SH-SY5Y (cell line): ENCODE results near the gene IFNB1.
A peak's percentile ranks its signal among the peaks of the same experiment; 100 is the strongest.

Source experiments
- GATA2 ChIP-seq: IDR thresholded peaks from 2 replicates; pipeline ENCODE4 v1.6.1; 2011; ENCODE audit warnings: mild to moderate bottlenecking, low read depth, low read length
- GATA3 ChIP-seq: IDR thresholded peaks from 2 replicates; pipeline ENCODE4 v1.6.1; 2011; ENCODE audit warnings: low read depth, mild to moderate bottlenecking, low read length, moderate library complexity

The IFNB1 gene

GRCh38 chr9:21084242-21084850, 6.6 kb upstream of the IFNB1 start:
- TF ChIP-seq GATA3 (no peak), GATA2 (no peak)

- TF ChIP-seq GATA3 (no peak), GATA2 (no peak)
Observed at GRCh38 chr9:21082671-21083070, 4.9 kb upstream of the IFNB1 start.

- TF ChIP-seq GATA2, result no peak
- no peak for TF ChIP-seq GATA3
Observed at GRCh38 chr9:21081999-21082398, 4.3 kb upstream of the IFNB1 start.

DNA sequence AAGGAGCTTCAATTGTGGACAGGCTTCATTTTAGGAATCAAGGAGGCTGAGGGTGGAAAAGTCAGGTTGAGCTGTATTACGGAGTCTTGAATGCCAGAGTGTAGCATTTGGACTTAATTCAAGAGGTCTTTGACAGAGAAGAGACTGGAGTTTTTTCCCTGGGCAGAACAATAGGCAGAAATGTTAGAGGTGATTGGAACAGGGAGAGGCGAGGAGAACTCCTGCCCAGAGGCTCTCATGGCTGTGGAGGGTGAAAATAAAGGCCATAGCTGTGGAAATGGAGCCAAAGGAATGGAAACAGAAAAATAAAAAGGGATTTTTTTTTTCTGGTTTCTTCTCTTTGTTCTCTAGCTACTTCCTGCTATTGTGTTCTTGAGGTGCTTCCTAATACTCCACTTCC, 3.7 kb upstream of the IFNB1 start:
- TF ChIP-seq GATA3, result no peak
- no peak for TF ChIP-seq GATA2

DNA sequence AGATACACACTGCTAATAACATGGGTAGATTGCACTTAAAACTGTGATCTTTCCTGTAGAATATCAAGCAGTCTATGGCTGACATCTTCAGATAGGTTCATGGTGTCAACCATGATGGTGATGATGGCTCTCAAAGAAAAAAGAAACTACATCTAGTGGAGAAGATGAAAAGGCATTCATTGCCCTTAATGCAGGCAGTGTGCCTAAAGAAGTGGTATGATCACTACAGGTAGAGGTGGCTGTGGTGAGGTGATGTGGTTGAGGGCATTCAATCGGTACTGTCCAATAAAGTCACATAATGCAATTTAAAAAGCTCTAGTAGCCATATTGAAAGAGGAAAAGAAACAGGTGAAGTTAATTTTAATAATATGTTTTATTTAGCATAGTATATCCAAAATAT, 3.1 kb upstream of the IFNB1 start:
- no peak for TF ChIP-seq GATA2
- no peak for TF ChIP-seq GATA3

DNA sequence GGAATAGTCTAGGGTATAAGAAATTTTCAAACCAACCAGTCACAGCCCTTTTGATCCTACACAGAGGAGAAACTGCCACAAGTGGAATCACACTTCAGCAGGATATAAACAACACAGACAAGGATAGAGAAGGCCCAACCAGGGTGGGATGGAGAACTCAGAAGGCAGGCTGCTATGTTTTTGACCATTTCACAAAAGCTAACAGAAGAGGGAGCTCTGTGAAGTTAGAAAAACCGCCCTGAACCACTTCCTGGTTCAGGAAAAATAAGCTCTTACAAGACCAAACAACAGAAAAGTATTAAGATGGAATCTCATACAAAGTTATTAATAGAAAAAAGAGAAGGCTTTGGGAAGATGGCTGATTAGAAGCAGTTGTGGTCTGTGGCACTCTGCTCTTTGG, 960 bp upstream of the IFNB1 start:
- TF ChIP-seq GATA3 (no peak), GATA2 (no peak)

DNA sequence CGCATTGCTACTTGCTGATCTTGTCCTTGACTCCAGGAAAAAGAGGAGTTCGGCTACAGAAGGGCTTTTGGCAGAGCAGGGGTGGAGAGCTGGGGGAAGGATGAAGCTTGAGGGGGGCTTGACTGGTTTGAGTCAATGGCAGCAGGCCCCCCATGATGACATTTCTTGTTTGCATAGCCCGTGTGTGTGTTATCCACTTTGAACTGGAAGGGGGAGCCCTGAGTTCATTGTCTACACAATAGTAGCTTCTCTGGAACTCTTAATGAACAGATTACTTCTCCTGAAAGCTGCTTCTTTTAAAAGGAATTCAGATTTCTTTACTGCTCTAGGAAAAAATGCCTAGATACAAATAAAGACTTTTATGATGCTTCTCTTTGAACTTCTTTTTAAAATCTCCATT, 2.3 kb downstream of the IFNB1 start:
- TF ChIP-seq GATA3, result no peak
- no peak for TF ChIP-seq GATA2

DNA sequence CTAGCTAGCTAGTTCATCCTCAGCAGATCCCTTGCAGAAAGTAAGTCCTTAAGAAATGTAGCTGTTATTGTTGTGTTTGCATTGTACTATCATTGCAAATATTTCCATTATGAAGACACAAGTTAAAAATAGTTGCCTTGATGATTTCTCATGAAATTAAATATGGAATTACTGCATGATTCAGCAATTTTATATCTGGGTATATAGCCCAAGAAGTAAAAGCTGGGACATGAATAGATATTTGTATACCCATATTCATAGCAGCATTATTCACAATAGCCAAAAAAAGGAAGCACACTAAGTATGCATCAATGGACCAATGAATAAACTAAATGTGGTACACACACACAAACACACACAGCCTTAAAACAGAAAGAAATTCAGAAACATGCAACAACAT, 6.8 kb downstream of the IFNB1 start:
- TF ChIP-seq GATA3, result no peak
- no peak for TF ChIP-seq GATA2

DNA sequence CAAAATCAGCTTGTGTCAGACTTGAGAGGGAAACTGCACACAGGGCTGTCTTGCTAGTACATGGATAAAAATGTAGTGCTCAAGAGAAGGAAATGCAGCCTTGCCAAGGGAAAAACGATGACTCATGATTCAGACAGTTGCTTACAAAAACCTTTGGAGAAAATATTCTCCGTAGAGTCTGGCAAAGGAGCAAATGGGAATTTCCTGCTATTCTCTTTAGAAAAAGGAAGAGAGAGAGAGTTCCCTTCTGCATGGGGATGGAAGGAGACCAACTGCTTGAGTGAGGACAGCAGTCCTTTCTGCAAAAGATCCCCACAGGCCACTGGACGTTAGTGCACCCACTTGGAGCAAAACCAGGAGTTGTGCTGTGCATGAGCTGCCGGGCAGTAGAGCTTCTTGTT, 7.6 kb downstream of the IFNB1 start:
- TF ChIP-seq GATA3, result no peak
- TF ChIP-seq GATA2, result no peak

GRCh38 chr9:21060919-21061561, 16.7 kb downstream of the IFNB1 start:
- TF ChIP-seq GATA3, result no peak
- TF ChIP-seq GATA2, result no peak

GRCh38 chr9:21056931-21057330, 20.8 kb downstream of the IFNB1 start:
- TF ChIP-seq GATA3 (no peak), GATA2 (no peak)

GRCh38 chr9:21053851-21054250, 23.9 kb downstream of the IFNB1 start:
- TF ChIP-seq GATA2 (no peak), GATA3 (no peak)

DNA sequence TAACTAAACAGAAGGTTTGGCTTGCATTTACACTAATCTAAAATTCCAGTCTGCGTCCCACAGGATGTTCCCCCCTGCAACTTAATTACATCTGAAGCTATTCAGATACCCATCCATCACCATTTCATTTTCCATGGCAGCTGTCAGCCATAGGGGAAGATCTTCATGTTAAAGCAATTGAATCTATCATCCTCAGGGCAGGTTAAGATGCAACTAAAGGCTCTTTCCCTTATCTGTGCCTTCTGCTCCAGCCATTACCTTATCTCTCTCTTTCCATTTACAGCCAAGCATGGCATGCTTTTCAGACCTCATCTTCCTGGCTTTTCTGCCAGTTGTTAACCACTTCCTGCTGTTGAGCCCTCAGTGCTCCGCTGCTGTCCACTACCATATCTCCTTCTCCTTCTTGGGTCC, 30.5 kb downstream of the IFNB1 start:
- TF ChIP-seq GATA2 (peak; percentile 92), GATA3 (peak; percentile 81)

GRCh38 chr9:21043841-21044240, 33.9 kb downstream of the IFNB1 start:
- TF ChIP-seq GATA3, result no peak
- no peak for TF ChIP-seq GATA2

DNA sequence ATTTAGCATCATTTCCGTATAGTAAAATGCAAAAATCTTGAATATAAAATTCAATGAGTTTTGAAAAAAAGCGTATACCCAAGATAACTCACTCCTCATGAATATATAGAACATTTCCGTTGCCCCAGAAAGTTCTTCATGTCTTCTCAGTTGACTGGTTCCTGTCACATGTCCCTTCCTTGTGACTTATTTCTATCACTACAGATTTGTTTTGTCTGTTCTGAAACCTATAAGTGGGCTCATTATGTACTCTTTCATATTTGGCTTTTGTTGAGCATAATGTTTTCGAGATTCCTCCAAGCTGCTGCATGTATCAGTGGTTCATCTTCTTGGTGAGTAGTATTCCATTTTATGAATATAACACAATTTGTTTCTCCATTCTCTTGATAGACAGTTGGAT, 35.3 kb downstream of the IFNB1 start:
- TF ChIP-seq GATA2 (no peak), GATA3 (no peak)

GRCh38 chr9:21039302-21039701, 38.4 kb downstream of the IFNB1 start:
- TF ChIP-seq GATA3, result no peak
- TF ChIP-seq GATA2, result no peak

GRCh38 chr9:21037278-21037677, 40.5 kb downstream of the IFNB1 start:
- TF ChIP-seq GATA3, result no peak
- no peak for TF ChIP-seq GATA2

DNA sequence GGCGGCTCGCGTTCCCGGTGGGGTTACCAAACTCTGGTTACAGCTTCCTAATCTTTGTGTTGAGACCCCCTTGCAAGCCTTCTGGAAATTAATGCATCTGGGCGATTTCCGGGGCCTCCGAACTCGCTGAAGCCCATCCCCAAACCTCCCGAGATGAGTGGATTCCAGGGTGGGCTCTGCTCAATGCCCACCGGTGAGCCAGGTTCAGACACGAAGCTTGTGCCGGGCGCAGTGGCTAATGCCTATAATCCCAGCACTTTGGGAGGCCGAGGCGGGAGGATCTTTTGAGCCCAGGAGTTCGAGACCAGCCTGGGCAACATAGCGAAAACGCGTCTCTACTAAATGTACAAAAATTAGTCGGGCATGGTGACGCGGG, 45.9 kb downstream of the IFNB1 start:
- TF ChIP-seq GATA3 (no peak), GATA2 (no peak)
